ENCODE measurements around the gene CCDC102A.

GRCh38 chr16:57574646-57575467 lies 38.5 kb upstream of the CCDC102A start:
- TF ChIP-seq CTCF (IDR thresholded peaks at IDR 0.05): no peak
- no peak for TF ChIP-seq POLR2A (IDR thresholded peaks at IDR 0.05)
